Measurements from ENCODE around the gene GLIS1. TPM values are rescaled to one million over a fixed set of nuclear protein-coding genes. Genes with fewer than 3 reads are reported as not detected.

Gene GLIS1
- total RNA-seq, 2 donors from 2014 or later, result 0.20 to 0.22 TPM

DNA sequence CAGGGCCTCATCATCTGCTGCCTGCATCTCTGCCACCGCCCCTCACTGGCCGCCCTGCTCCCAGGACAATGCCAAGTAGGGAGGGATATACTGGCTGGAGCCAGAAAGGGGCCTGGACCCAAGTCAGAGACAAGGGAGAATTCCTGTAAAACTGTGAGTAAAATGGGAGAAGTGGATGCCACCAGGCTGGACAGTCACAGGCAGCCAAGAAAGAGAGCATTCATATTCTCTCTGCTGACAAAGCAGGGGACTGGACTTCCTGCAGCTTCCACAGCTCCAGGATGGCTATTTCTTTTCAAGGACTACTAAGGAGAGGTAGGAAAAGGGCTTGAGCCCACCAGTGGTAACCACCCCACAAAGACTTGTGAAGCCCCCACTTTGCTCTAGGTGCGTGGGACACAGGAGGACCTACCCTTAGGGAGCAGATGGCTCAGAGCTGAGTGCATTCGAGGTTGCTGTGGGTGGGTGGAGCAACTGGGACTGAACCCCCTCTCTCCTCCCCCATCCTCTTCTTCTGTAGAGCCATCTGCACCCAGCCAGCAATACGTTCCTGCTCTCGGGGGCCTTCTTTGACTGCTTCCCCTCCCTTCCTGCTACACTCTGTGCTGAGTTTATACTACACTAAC is 57.5 kb downstream of the GLIS1 start:
- H3K9me3 ChIP-seq, result no peaks in the 10 kb centered on the region
- TF ChIP-seq, protein P1, sequence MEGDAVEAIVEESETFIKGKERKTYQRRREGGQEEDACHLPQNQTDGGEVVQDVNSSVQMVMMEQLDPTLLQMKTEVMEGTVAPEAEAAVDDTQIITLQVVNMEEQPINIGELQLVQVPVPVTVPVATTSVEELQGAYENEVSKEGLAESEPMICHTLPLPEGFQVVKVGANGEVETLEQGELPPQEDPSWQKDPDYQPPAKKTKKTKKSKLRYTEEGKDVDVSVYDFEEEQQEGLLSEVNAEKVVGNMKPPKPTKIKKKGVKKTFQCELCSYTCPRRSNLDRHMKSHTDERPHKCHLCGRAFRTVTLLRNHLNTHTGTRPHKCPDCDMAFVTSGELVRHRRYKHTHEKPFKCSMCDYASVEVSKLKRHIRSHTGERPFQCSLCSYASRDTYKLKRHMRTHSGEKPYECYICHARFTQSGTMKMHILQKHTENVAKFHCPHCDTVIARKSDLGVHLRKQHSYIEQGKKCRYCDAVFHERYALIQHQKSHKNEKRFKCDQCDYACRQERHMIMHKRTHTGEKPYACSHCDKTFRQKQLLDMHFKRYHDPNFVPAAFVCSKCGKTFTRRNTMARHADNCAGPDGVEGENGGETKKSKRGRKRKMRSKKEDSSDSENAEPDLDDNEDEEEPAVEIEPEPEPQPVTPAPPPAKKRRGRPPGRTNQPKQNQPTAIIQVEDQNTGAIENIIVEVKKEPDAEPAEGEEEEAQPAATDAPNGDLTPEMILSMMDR (IDR thresholded peaks at IDR 0.05), result no peak
- H3K27ac ChIP-seq, result no peak overlapping the region
- peaks cover 0 to 8% of the 10 kb centered on the region in 2 donors for H3K4me1 ChIP-seq
- DNase-seq (ENCODE audit: low spot score), result no peak
- no peaks in the 10 kb centered on the region for H3K27me3 ChIP-seq
- H3K4me3 ChIP-seq, result no peak overlapping the region
- H3K36me3 ChIP-seq, result no peaks in the 10 kb centered on the region

DNA sequence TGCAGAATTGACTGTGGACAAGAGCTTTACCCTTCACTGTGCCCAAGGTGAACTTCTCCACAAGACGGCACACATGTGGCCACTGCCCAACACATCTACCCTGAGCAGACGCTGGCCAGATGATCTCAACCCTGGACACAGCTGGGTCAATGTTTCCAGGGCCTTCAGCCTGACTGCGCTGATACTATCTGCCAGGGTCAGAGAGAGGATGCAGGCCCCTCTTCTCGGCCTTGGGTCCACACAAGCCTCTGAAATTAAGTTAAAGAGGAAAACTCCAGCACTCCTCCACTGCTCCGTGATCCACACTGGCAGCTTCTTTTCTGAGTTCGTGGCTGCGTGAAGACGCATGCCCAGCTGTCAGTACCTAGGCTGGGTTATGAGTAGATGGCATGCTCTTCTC is 58.1 kb downstream of the GLIS1 start:
- TF ChIP-seq, protein P1 (IDR thresholded peaks at IDR 0.05), result no peak
- no peak for DNase-seq (ENCODE audit: low spot score)
- Histone ChIP-seq H3K4me3 (no peak overlapping the region), H3K27me3 (no peaks in the 10 kb centered on the region), H3K36me3 (no peaks in the 10 kb centered on the region), H3K27ac (no peak overlapping the region), H3K4me1 (peaks cover 0 to 8% of the 10 kb centered on the region in 2 donors), H3K9me3 (no peaks in the 10 kb centered on the region)

DNA sequence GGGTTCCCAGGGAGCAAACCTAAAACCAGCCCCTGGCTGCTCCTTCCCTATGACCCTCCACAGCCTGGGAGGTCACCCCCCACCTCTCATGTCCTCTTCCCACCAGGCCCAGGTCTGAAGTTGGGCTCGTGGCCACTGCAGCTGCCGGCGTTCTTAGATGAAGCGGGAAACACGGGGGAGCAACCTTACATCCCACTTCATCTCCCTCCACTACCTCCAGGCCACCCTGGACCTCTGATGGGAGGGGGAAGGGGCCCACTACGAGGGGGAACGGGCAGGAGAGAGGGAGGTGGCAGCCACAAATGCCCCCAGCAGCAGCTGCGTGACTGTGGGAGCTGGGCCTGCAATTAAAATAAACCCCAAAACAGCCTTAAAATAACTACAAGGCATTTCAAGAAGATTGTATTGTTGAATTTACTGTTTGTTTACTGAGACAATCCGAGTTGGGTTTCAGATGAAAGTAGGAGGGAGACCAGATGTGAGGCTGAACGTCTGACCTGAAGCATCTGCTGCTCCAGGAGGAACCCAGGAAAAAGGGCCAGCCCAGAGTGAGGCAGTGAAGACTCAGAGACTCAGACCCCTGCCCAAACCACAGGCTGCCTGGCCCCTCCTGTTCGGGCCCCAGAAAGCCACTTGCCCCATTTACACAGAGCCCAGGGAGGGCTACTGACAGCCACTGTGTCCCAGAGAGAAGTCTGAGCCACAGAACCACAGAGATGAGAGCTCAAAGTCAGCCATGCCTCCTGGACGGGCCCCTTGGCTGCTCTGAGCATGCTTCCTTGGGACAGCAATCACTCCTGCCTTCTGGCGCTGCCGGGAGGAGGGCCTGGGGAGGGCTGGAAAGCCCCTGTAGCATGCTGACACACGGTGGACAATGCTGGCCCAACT is 59.8 kb downstream of the GLIS1 start:
- Histone ChIP-seq H3K9me3 (no peaks in the 10 kb centered on the region), H3K27ac (no peak overlapping the region), H3K27me3 (no peaks in the 10 kb centered on the region), H3K36me3 (no peaks in the 10 kb centered on the region), H3K4me1 (peaks cover 0 to 8% of the 10 kb centered on the region in 2 donors), H3K4me3 (no peak overlapping the region)
- no peak for DNase-seq (ENCODE audit: low spot score)
- TF ChIP-seq, protein P1 (IDR thresholded peaks at IDR 0.05), result no peak

DNA sequence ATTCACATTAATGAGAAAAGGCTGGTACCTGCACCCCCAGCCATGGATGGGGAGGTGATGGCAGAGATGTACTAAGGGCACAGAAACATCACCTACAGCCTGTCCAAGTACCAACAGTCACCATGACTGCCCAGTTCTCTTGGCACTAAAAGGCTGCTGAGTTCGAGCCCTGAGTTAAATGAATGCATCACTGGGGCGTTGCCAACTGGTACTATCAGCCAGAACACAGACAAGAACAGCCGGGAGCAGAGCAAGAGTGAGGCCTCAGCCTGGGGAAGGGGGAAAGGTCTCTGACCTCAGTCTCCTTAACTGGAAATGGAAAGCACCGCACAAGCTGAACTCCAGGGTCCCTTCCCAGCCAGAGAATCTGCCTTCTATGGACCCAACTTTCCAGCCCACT is 60.5 kb downstream of the GLIS1 start:
- no peaks in the 10 kb centered on the region for H3K9me3 ChIP-seq
- no peaks in the 10 kb centered on the region for H3K36me3 ChIP-seq
- no peak for DNase-seq (ENCODE audit: low spot score)
- H3K27ac ChIP-seq, result no peak overlapping the region
- H3K4me3 ChIP-seq, result no peak overlapping the region
- H3K4me1 ChIP-seq, result peaks cover 0 to 8% of the 10 kb centered on the region in 2 donors
- TF ChIP-seq, protein P1 (IDR thresholded peaks at IDR 0.05), result no peak
- no peaks in the 10 kb centered on the region for H3K27me3 ChIP-seq

DNA sequence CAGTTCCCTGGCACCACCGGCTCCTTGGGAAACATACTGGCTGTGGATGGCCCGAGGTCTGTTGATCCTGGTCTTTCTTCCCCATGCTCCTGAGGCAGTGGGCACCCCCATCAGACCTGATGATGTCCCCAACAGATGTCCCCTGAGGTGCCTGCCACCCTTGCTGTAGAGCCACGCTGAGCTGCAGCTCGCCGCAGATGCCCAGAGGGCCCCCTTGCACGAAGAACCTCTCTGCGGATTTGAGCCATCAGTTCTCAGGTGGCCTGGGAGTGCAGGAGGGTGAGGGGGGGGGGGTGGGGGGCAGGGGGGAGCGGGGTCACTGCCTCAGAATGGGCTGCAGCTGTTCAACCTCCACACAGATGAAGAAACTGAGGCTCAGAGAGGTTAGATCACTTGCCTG is 60.9 kb downstream of the GLIS1 start:
- DNase-seq (ENCODE audit: low spot score), result no peak
- Histone ChIP-seq H3K4me1 (peaks cover 0 to 8% of the 10 kb centered on the region in 2 donors), H3K4me3 (no peak overlapping the region), H3K9me3 (no peaks in the 10 kb centered on the region), H3K27me3 (no peaks in the 10 kb centered on the region), H3K36me3 (no peaks in the 10 kb centered on the region), H3K27ac (no peak overlapping the region)
- TF ChIP-seq, protein P1 (IDR thresholded peaks at IDR 0.05), result no peak
